Measurements from ENCODE around the gene PALM3. TPM values are rescaled to one million over a fixed set of nuclear protein-coding genes. Genes with fewer than 3 reads are reported as not detected.

The PALM3 gene
- total RNA-seq, 1 experiment from 2014 or later: 3.3 TPM

- CTCF ChIA-PET: no interaction called here
- Histone ChIP-seq H3K4me1 (ENCODE audit: control insufficient read depth in 1 of 2, insufficient read depth in 2 of 2, low read length in 2 of 2) (peaks cover 10 to 24% of the 10 kb centered on the region in 2 experiments), H4K20me1 (ENCODE audit: insufficient read depth) (no peaks in the 10 kb centered on the region), H3K27me3 (ENCODE audit: insufficient read depth, low read length) (no peaks in the 10 kb centered on the region), H2AFZ (ENCODE audit: low read depth, low read length, poor library complexity, severe bottlenecking) (no peak overlapping the region), H3K4me2 (ENCODE audit: low read length) (no peak overlapping the region), H3K4me3 (replicated peaks in 1 of 2; ENCODE audit: low read depth in 1 of 2, low read length in 2 of 2) (no peak overlapping the region), H3K9ac (ENCODE audit: low read length) (no peak overlapping the region), H3K79me2 (ENCODE audit: insufficient read depth, low read length) (no peaks in the 10 kb centered on the region), H3K9me3 (ENCODE audit: control insufficient read depth in 1 of 2, insufficient read depth in 1 of 2, low read depth in 1 of 2, low read length in 2 of 2) (no peaks in the 10 kb centered on the region), H3K9me2 (ENCODE audit: insufficient read depth) (no peaks in the 10 kb centered on the region), H3K27ac (ENCODE audit: low read depth, low read length) (no peak overlapping the region; the same call in 1 of the 2 replicates), H3K36me3 (ENCODE audit: control insufficient read depth in 1 of 2, insufficient read depth in 2 of 2, low read length in 2 of 2) (peaks cover 0 to 6% of the 10 kb centered on the region in 2 experiments; a peak in 1 of 4 replicates)
- no peak for TF ChIP-seq YY1 (IDR thresholded peaks at IDR 0.05; ENCODE audit: extremely low read depth, insufficient replicate concordance, low read depth, low read length)
- TF ChIP-seq ELF1 (IDR thresholded peaks at IDR 0.05; ENCODE audit: borderline replicate concordance, low read depth): no peak
- no peak for TF ChIP-seq CBX3 (IDR thresholded peaks at IDR 0.05; ENCODE audit: low read depth)
- TF ChIP-seq SRF (IDR thresholded peaks at IDR 0.05; ENCODE audit: low read depth): no peak
- no peak for TF ChIP-seq ZFX (IDR thresholded peaks at IDR 0.05)
- no peak for TF ChIP-seq EGR1 (IDR thresholded peaks at IDR 0.05; ENCODE audit: low read depth)
- TF ChIP-seq, protein P1, sequence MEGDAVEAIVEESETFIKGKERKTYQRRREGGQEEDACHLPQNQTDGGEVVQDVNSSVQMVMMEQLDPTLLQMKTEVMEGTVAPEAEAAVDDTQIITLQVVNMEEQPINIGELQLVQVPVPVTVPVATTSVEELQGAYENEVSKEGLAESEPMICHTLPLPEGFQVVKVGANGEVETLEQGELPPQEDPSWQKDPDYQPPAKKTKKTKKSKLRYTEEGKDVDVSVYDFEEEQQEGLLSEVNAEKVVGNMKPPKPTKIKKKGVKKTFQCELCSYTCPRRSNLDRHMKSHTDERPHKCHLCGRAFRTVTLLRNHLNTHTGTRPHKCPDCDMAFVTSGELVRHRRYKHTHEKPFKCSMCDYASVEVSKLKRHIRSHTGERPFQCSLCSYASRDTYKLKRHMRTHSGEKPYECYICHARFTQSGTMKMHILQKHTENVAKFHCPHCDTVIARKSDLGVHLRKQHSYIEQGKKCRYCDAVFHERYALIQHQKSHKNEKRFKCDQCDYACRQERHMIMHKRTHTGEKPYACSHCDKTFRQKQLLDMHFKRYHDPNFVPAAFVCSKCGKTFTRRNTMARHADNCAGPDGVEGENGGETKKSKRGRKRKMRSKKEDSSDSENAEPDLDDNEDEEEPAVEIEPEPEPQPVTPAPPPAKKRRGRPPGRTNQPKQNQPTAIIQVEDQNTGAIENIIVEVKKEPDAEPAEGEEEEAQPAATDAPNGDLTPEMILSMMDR (IDR thresholded peaks at IDR 0.05 in 2 of 3, conservative IDR thresholded peaks at IDR 0.05 in 1 of 3; ENCODE audit: borderline replicate concordance in 1 of 3, insufficient read depth in 1 of 3, low read depth in 2 of 3, low read length in 2 of 3): no peak
- TF ChIP-seq POLR2AphosphoS5 (IDR thresholded peaks at IDR 0.05; ENCODE audit: low read depth, low read length): no peak
- TF ChIP-seq, protein P2, sequence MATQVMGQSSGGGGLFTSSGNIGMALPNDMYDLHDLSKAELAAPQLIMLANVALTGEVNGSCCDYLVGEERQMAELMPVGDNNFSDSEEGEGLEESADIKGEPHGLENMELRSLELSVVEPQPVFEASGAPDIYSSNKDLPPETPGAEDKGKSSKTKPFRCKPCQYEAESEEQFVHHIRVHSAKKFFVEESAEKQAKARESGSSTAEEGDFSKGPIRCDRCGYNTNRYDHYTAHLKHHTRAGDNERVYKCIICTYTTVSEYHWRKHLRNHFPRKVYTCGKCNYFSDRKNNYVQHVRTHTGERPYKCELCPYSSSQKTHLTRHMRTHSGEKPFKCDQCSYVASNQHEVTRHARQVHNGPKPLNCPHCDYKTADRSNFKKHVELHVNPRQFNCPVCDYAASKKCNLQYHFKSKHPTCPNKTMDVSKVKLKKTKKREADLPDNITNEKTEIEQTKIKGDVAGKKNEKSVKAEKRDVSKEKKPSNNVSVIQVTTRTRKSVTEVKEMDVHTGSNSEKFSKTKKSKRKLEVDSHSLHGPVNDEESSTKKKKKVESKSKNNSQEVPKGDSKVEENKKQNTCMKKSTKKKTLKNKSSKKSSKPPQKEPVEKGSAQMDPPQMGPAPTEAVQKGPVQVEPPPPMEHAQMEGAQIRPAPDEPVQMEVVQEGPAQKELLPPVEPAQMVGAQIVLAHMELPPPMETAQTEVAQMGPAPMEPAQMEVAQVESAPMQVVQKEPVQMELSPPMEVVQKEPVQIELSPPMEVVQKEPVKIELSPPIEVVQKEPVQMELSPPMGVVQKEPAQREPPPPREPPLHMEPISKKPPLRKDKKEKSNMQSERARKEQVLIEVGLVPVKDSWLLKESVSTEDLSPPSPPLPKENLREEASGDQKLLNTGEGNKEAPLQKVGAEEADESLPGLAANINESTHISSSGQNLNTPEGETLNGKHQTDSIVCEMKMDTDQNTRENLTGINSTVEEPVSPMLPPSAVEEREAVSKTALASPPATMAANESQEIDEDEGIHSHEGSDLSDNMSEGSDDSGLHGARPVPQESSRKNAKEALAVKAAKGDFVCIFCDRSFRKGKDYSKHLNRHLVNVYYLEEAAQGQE (IDR thresholded peaks at IDR 0.05; ENCODE audit: low read depth): no peak
- no peak for TF ChIP-seq ZNF274 (IDR thresholded peaks at IDR 0.05; ENCODE audit: low read depth, low read length)
- TF ChIP-seq MAX (IDR thresholded peaks at IDR 0.05): no peak
- TF ChIP-seq EZH2 (IDR thresholded peaks at IDR 0.05): no peak
- no peak for TF ChIP-seq JUND (IDR thresholded peaks at IDR 0.05)
- TF ChIP-seq, protein P3, sequence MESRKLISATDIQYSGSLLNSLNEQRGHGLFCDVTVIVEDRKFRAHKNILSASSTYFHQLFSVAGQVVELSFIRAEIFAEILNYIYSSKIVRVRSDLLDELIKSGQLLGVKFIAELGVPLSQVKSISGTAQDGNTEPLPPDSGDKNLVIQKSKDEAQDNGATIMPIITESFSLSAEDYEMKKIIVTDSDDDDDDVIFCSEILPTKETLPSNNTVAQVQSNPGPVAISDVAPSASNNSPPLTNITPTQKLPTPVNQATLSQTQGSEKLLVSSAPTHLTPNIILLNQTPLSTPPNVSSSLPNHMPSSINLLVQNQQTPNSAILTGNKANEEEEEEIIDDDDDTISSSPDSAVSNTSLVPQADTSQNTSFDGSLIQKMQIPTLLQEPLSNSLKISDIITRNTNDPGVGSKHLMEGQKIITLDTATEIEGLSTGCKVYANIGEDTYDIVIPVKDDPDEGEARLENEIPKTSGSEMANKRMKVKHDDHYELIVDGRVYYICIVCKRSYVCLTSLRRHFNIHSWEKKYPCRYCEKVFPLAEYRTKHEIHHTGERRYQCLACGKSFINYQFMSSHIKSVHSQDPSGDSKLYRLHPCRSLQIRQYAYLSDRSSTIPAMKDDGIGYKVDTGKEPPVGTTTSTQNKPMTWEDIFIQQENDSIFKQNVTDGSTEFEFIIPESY (IDR thresholded peaks at IDR 0.05; ENCODE audit: extremely low read depth, insufficient replicate concordance, low read length): no peak
- TF ChIP-seq ATF3 (IDR thresholded peaks at IDR 0.05): no peak
- TF ChIP-seq POLR2A (IDR thresholded peaks at IDR 0.05; ENCODE audit: borderline replicate concordance, extremely low read depth, insufficient read depth, insufficient read length): no peak
- TF ChIP-seq RAD21 (IDR thresholded peaks at IDR 0.05; ENCODE audit: low read depth): no peak
- TF ChIP-seq TCF7L2 (IDR thresholded peaks at IDR 0.05; ENCODE audit: borderline replicate concordance, extremely low read depth, insufficient read depth, insufficient read length): no peak
- intact Hi-C loops (cut with micrococcal nuclease): no loop called here
- RAD21 ChIA-PET (ENCODE audit: low non-redundant PET in 1 of 2, low total read pairs in 2 of 2, uncharacterized antibody in 2 of 2, unreplicated experiment in 2 of 2): no interaction called here
- no peak for ATAC-seq
- no TSS peak for BruUV-seq (replicated peaks)
- DNase-seq (ENCODE audit: low read depth, low spot score): no peak
- POLR2A ChIA-PET: no interaction called here
These were observed 7.2 kb downstream of the PALM3 start for GRCh38 chr19:14054721-14055120.

Measured in HCT116 (cell line).